IMR-90 (cell line): ENCODE measurements around the gene POU2F2.
A peak's percentile ranks its signal among the peaks of the same experiment; 100 is the strongest.

Source experiments
- CEBPB ChIP-seq: IDR thresholded peaks from 2 replicates; pipeline ENCODE4 v1.6.1; 2012; ENCODE audit warnings: low read depth, low read length, improper control_type of control experiment
- CTCF ChIP-seq: conservative IDR thresholded peaks from 2 replicates; pipeline ENCODE4 v1.5.1; 2012; ENCODE audit warnings: mild to moderate bottlenecking, low read depth, low read length, improper control_type of control experiment
- FOS ChIP-seq: fragments of 150-350 bp; IDR thresholded peaks from 2 replicates; pipeline ENCODE4 v1.6.1; 2016; ENCODE audit warnings: low read depth, low read length
- MAZ ChIP-seq: IDR thresholded peaks from 2 replicates; pipeline ENCODE4 v1.6.1; 2012; ENCODE audit warnings: low read depth, mild to moderate bottlenecking, low read length, improper control_type of control experiment, moderate library complexity, borderline replicate concordance
- MXI1 ChIP-seq: IDR thresholded peaks from 2 replicates; pipeline ENCODE4 v1.6.1; 2012; ENCODE audit warnings: low read depth, mild to moderate bottlenecking, low read length, moderate library complexity, borderline replicate concordance
- NFE2L2 ChIP-seq: fragments of 150-350 bp; IDR thresholded peaks from 2 replicates; pipeline ENCODE4 v1.6.1; 2016; ENCODE audit warnings: low read depth, mild to moderate bottlenecking, low read length
- POLR2A ChIP-seq: IDR thresholded peaks from 2 replicates; pipeline ENCODE4 v1.6.1; 2012; ENCODE audit warnings: mild to moderate bottlenecking, low read depth, low read length
- RAD21 ChIP-seq: IDR thresholded peaks from 2 replicates; pipeline ENCODE4 v1.6.1; 2012; ENCODE audit warnings: low read length, improper control_type of control experiment
- RCOR1 ChIP-seq: IDR thresholded peaks from 2 replicates; pipeline ENCODE4 v1.6.1; 2012; ENCODE audit warnings: mild to moderate bottlenecking, low read length, improper control_type of control experiment; ENCODE audit not compliant: insufficient replicate concordance
- SMC3 ChIP-seq: fragments of 150-350 bp; IDR thresholded peaks from 2 replicates; pipeline ENCODE4 v1.6.1; 2016; ENCODE audit warnings: low read depth, mild to moderate bottlenecking, antibody characterized with exemption, low read length, moderate library complexity

GRCh38 chr19:42075616-42076379 lies 56.4 kb downstream of the POU2F2 start, which contains the start of gene ZNF574:
- TF ChIP-seq CTCF (no peak), RCOR1 (no peak), POLR2A (peak; percentile 97), NFE2L2 (no peak), CEBPB (no peak), RAD21 (no peak), MAZ (peak; percentile 90), MXI1 (peak; percentile 69), SMC3 (no peak), FOS (peak; percentile 46; the same call in 1 of the 2 replicates)
